ENCODE data around the gene ARL5B.

DNA sequence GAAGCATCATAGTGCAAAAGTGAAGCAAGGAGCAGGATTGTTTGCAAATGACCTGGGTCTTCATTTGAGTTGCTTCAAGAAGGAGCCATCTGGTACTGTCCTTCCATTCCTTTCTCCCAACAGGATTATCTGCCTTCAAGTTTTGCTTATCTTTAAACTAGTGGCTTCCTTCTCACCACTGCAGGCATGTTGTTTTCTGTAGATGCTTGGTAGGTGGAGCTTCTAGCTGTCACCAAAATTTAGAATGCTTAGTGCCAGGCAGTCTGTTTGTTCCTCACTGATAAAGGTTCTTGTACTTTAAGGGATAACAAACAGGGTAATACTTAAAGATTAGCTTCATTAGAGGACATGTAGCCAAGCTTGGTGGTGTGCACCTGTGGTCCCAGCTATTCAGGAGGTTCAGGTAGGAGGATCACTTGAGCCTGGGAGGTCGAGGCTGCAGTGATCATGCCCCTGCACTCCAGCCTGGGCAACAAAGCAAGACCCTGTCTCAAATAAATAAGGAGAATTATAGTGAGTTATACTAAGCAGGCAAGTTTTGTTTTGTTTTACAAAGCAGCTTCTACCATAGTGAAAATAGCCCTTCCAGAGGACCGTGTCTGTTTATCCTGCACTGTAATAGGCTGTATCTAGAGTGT lies 5.7 kb downstream of the ARL5B start:
- TF ChIP-seq, protein P1, sequence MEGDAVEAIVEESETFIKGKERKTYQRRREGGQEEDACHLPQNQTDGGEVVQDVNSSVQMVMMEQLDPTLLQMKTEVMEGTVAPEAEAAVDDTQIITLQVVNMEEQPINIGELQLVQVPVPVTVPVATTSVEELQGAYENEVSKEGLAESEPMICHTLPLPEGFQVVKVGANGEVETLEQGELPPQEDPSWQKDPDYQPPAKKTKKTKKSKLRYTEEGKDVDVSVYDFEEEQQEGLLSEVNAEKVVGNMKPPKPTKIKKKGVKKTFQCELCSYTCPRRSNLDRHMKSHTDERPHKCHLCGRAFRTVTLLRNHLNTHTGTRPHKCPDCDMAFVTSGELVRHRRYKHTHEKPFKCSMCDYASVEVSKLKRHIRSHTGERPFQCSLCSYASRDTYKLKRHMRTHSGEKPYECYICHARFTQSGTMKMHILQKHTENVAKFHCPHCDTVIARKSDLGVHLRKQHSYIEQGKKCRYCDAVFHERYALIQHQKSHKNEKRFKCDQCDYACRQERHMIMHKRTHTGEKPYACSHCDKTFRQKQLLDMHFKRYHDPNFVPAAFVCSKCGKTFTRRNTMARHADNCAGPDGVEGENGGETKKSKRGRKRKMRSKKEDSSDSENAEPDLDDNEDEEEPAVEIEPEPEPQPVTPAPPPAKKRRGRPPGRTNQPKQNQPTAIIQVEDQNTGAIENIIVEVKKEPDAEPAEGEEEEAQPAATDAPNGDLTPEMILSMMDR (IDR thresholded peaks at IDR 0.05): no peak
- no peak for TF ChIP-seq ZFX (IDR thresholded peaks at IDR 0.05; ENCODE audit: borderline replicate concordance)
